Measurements from ENCODE around the gene BHLHE23.

The BHLHE23 gene

DNA sequence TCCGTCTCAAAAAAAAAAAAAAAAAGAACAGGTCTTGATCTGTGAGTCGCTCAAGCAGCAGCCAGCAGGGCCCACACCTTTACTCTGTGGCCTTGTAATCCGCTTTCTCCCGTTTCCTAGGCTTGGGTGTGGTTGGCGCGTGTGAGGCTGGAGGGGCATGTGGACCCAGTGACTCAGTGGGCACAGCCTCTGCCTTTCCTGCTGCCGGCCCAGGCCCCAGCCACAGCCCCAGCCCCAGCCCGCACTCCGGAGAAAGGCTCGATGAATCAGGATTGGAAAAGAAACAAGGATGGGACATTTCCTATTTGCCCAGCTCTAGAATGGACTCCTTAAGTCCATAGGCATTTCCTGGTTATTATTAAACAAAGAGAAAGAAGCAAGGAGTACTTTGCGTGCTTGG, 4.3 kb downstream of the BHLHE23 start:
- TF ChIP-seq GATA2 (IDR thresholded peaks at IDR 0.05; ENCODE audit: low read depth, low read length) (no peak), GATA3 (IDR thresholded peaks at IDR 0.05; ENCODE audit: low read depth, low read length) (no peak)

DNA sequence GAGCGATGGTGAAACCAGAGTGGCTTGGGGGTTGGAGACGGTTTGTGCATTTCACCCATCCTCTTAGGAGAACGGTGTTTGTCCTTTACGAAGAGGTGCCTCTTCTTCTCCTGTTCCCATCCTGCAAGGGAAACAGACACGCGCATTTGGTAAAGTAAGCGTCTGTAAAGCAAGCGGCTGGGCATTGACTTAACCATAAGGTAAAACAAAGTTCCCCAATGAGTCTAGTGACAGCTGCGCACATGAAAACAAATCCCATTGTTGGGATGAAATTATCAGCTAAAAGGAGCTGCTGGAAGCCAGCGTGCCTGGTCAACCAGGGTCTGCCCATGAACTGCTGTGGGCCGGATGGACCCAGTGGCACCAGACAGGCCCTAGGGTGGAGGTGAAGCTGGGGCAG, 5.8 kb downstream of the BHLHE23 start:
- TF ChIP-seq GATA3 (IDR thresholded peaks at IDR 0.05; ENCODE audit: low read depth, low read length): no peak
- no peak for TF ChIP-seq GATA2 (IDR thresholded peaks at IDR 0.05; ENCODE audit: low read depth, low read length)

DNA sequence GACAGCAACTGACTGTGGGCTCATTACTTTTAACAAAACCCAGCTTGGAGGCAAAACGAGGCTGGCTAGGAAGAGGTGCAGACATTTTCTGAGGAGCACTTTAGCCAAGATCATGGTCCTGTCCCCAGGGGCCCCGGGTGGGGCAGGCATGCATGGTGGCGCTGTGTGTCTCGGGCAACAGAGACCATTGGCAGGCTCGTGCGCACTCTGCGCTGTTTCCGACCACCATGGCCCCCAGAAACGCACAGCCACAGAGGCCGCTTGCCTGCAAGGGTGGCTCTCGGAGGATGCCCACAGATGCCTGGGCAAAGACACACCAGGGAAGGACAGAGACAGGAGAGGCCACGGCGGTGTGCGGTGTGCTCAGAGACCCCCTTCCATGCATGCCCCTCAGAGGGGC, 6.7 kb downstream of the BHLHE23 start:
- TF ChIP-seq GATA3 (IDR thresholded peaks at IDR 0.05; ENCODE audit: low read depth, low read length): no peak
- TF ChIP-seq GATA2 (IDR thresholded peaks at IDR 0.05; ENCODE audit: low read depth, low read length): no peak

DNA sequence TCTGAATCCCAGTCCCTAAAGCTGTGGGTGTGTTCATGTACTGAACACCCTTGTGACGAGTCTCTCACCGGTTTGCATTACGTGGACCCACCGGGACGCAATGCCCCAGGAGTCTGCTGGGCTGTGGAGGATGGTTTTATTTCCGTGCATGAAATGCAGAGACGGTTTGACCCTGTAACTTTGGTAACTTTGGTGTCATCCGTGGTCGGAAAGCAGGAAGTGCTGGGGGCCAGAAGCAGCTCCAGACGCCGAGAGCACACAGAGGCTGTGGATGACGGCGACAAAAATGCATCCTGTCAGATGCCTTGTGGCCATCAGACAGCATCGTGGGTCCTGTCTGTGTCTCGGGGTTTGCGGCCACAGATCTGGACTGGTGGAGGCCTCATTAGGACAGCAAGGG, 7.2 kb downstream of the BHLHE23 start:
- TF ChIP-seq GATA2 (IDR thresholded peaks at IDR 0.05; ENCODE audit: low read depth, low read length) (no peak), GATA3 (IDR thresholded peaks at IDR 0.05; ENCODE audit: low read depth, low read length) (no peak)

DNA sequence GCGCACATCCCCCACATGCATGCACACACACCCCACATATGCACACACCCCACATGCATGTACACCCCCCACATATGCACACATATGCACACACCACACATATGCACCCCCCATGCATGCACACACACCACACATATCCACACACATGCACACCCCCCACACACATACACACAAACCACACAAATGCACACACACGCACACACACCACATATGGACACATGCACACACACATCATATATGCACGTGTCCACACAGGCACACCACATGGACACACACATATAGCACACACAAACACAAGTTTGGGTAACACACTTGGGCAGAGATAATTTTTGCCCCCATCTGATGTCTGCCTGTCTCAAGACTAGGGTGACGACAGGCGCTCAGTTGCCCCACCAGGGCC, 8.3 kb downstream of the BHLHE23 start:
- TF ChIP-seq GATA3 (IDR thresholded peaks at IDR 0.05; ENCODE audit: low read depth, low read length): no peak
- no peak for TF ChIP-seq GATA2 (IDR thresholded peaks at IDR 0.05; ENCODE audit: low read depth, low read length)

DNA sequence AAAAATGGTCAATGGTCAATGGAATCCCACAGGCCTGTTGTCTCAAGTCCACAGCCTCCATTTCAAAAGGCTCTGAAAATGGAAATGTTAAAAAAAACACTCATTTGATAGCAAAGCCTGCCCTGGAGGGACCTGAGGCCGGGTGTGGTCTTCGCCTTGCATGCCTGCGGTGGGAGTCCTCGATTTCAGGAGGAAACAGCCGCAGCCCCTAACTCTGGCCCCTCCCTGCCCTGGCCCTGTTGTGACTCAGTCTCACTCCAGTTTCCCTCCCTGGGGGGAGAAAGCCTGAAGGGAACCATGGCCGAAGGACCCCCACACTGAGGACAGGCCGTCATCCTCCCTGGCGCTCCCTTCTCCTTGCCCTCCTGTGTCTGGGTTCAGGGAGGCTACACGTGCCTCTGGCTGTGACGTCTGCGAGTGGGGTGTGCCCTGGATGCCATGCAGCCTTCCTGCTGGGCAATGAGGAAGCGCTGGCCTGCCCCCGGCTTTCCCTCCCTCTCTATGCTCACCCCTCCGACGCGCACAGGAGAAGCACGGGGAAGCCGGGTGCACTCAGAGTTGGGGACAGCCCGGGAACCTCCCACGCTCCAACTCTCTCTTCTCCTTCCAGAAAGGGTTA, 9.2 kb downstream of the BHLHE23 start:
- TF ChIP-seq GATA2 (IDR thresholded peaks at IDR 0.05; ENCODE audit: low read depth, low read length) (no peak), GATA3 (IDR thresholded peaks at IDR 0.05; ENCODE audit: low read depth, low read length) (no peak)

DNA sequence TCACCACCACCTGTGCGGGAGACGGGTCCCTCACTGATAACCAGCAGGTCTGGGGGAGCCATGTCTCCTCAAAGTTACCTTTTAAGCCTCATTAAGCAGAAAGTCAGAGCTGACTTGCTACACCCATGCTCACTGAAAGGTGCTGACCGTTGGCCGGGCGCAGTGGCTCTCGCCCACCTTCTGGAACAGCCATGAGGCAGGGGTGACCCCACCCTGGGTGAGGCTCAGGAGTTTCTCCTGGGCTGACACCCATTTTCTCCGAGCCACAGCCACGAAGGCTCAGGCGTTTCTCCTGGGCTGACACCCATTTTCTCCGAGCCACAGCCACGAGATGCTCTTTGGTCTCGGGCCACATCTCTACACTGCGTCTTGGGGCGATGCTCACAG, 10.2 kb downstream of the BHLHE23 start:
- TF ChIP-seq GATA2 (IDR thresholded peaks at IDR 0.05; ENCODE audit: low read depth, low read length): no peak
- no peak for TF ChIP-seq GATA3 (IDR thresholded peaks at IDR 0.05; ENCODE audit: low read depth, low read length)

DNA sequence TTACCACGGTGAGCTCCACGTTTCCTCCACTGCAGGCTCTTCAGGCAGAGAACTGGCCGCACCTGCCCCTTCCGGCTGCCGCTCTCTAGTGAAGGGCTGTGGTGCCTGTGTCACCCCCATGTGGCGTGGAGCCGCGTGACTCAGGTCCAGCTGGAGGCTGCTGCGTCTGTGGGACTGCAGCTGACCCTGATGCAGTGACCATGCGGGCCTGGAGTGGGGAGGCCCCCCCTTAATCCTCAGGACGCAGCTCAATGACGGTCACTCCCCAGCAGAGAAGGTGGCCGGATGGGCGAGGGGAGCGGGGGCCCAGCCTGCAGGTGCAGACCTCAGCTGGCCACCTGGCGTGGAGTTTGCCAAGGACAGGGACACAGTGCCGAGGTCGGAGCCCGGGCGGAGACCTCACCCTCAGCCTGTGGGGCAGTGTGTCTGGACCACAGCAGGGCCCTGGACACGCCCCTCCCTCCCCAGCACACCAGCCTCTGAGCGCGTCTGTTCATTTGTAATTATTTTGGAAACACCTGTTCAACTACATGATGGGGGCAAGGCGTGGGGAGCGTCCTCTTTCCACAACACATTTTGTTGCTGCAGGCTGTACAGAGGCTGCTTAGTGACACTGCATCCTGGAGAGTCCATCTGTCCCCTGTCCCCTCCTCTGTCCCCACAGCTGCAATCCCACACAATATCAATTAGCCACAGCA, 10.7 kb downstream of the BHLHE23 start:
- TF ChIP-seq GATA2 (IDR thresholded peaks at IDR 0.05; ENCODE audit: low read depth, low read length) (no peak), GATA3 (IDR thresholded peaks at IDR 0.05; ENCODE audit: low read depth, low read length) (no peak)

DNA sequence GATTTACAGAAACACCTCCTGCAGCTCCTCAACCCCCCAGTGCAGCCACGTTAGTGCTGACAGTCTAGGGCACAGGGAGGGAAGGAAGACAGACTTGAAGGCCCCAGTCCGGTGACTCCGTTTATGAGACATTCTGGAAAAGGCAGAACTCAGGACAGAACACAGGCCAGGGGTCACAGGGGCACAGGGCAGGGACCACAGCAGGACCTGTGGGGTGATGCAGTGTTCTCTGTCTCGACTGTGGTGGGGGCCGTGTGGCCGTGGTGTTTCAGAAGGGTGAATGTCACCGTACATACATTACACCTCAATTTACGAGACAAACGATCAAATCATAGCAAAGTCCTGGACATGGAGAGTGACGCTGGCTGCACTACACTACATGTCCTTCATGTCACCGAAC, 11.3 kb downstream of the BHLHE23 start:
- no peak for TF ChIP-seq GATA2 (IDR thresholded peaks at IDR 0.05; ENCODE audit: low read depth, low read length)
- no peak for TF ChIP-seq GATA3 (IDR thresholded peaks at IDR 0.05; ENCODE audit: low read depth, low read length)

DNA sequence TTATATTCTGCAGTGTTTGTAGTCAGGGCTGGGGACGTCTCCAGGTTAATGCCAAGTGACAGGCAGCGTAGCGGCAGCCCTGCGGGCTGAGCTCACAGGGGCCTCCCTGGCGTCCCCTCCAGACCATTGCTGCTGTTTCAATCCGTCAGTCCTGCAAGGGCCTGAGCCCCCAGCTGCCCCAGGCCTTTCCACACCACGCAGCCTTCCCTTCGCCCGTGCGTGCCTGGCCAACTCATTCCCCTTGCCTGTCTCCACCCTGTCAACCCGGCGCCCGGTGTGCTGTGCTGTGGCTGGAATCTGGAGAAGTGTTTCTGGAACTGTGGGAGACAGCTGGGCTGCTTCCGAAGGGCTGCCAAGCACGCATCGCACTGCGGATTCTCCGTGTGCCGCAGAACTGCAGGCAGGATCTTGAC, 11.9 kb downstream of the BHLHE23 start:
- TF ChIP-seq GATA2 (IDR thresholded peaks at IDR 0.05; ENCODE audit: low read depth, low read length) (no peak), GATA3 (IDR thresholded peaks at IDR 0.05; ENCODE audit: low read depth, low read length) (no peak)

DNA sequence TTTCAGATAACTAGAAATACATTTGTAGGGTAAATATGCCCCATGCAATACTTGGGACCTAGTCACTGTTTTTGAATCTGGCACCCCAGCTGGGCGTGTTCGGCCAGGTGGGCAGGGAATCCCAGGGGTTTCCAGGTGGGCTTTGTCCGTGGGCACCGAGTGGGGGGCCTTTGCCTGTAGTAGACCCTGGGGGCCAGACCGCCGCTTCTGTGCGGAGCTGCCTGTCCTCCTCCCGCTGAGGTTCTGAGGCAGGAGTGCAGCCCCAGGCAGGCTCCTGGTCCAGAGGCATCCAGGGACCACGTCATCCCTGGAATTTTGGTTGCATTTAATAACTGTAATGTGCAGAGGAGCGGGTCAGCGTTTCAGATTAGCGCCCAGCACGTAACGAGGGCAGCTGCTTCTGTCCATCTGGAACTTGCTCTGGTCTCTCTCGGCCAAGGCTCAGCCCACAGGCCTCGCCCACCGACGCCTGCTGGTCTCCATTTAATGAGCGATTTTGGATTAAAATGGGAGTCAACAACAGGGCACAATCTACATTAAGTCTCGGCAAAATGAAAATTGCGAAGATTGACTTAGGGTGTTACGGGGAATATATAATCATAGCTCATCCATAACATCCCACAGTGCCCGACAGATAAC, 12.8 kb downstream of the BHLHE23 start:
- TF ChIP-seq GATA3 (IDR thresholded peaks at IDR 0.05; ENCODE audit: low read depth, low read length): no peak
- no peak for TF ChIP-seq GATA2 (IDR thresholded peaks at IDR 0.05; ENCODE audit: low read depth, low read length)

DNA sequence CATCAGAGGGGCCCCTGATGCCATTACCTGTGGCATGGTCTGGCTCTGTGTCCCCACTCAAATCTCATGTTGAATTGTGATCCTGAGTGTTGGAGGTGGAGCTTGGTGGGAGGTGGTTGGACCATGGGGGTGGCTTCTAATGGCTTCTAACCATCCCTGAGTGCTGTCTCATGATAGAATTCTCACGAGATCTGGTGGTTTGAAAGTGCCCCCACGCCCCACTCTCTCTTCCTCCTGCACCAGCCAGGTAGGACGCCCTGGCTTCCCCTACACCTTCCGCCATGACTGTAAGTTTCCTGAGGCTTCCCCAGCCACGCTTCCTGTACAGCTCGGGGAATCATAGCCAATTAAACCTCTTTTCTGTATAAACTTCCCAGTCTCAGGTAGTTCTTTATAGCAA, 14.9 kb downstream of the BHLHE23 start:
- TF ChIP-seq GATA2 (IDR thresholded peaks at IDR 0.05; ENCODE audit: low read depth, low read length) (no peak), GATA3 (IDR thresholded peaks at IDR 0.05; ENCODE audit: low read depth, low read length) (no peak)

DNA sequence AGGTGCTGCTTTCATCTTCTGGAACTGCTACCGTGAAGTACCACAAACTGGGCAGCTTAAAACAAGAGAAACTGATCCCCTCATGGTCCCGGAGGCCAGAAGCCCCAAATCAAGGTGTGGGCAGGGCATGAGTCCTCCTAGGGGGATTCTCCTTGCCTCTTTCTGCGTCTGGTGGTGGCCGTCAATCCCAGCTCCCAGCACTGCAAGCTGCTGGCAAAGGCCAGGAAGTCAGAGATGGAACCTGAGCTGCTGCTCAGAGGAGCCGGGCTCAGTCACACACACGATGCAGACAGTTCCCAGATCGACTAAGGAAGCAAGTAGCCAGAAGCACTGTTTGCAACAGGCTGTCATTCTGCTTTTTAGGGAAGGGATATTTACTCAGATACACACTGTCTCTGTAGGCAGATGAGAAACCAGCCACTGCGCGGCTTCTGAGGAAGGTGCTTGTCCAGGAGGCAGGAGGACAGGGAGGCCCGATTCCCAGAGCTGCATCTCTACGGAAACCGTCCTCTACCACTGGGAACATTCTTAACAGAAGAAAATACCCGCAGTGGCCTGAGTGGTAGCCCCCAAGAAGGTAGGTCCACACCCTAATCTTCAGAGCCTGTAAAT, 15.5 kb downstream of the BHLHE23 start:
- TF ChIP-seq GATA2 (IDR thresholded peaks at IDR 0.05; ENCODE audit: low read depth, low read length) (no peak), GATA3 (IDR thresholded peaks at IDR 0.05; ENCODE audit: low read depth, low read length) (no peak)

DNA sequence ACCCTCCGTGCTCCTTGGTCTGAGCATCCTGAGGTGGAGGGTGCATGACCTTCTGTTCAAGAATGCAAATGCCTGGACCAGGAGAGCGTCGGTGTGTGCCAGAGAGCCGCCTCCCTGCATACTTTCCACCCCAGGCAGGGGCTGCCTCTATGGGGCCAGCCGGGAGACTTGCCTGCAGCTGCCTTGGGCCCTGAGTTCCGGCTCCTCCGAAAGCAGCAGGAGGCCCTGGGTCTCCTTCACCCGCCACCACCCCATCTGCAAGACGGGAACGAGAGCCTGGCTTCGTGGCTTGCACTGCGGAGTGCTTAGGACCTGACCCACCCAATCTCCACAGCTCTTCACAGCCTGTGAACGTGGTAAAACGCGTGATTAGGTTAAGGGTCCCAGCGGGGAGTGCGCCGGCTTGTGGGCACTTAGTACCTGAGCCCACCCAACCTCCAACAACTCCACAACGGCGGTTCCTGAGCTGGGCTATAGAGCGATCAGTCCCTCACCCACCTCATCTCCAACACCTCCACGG, 16.4 kb downstream of the BHLHE23 start:
- no peak for TF ChIP-seq GATA2 (IDR thresholded peaks at IDR 0.05; ENCODE audit: low read depth, low read length)
- TF ChIP-seq GATA3 (IDR thresholded peaks at IDR 0.05; ENCODE audit: low read depth, low read length): no peak
